ENCODE results near the gene NOXA1. TPM values are rescaled to one million over a fixed set of nuclear protein-coding genes. Genes with fewer than 3 reads are reported as not detected.
A peak's percentile ranks its signal among the peaks of the same experiment; 100 is the strongest.

NOXA1 gene
- total and polyA plus RNA-seq, 9 of the 15 experiments (the other 6 are each of a cell fraction or from before 2014, with no cell fraction given) = 0.07 to 1.2 (median 0.20) TPM; not detected in 4

GRCh38 chr9:137482094-137482781 is 59.0 kb downstream of the NOXA1 start (continued):
- TF ChIP-seq MGA (IDR thresholded peaks at IDR 0.05) = peak; percentile 88
- TF ChIP-seq KHSRP (IDR thresholded peaks at IDR 0.05) = no peak
- TF ChIP-seq MEF2D (tag; conservative IDR thresholded peaks at IDR 0.05; ENCODE audit: low read depth) = peak; percentile 27; the same call in 1 of the 2 replicates
- no peak for TF ChIP-seq TAF7 (tag; IDR thresholded peaks at IDR 0.05)
- no peak for TF ChIP-seq RHOXF2B (CRISPR knock-in tag; conservative IDR thresholded peaks at IDR 0.05)
- TF ChIP-seq GTF2F1 (IDR thresholded peaks at IDR 0.05; ENCODE audit: low read depth, low read length) = no peak
- TF ChIP-seq ZBTB49 (CRISPR knock-in tag; IDR thresholded peaks at IDR 0.05; ENCODE audit: borderline replicate concordance) = no peak
- no peak for TF ChIP-seq RNF219 (CRISPR knock-in tag; IDR thresholded peaks at IDR 0.05)
- no peak for TF ChIP-seq ARNT (IDR thresholded peaks at IDR 0.05)
- no peak for TF ChIP-seq ZNF23 (CRISPR knock-in tag; IDR thresholded peaks at IDR 0.05)
- TF ChIP-seq TAF1 (IDR thresholded peaks at IDR 0.05; ENCODE audit: control insufficient read depth, extremely low read depth, insufficient read depth, low read length, severe bottlenecking) = peak; percentile 44
